NCI-H82 (cell line): ENCODE measurements around the gene MRGPRX4.

ENCODE experiments used
- DNase-seq: peaks from one replicate; lab custom pipeline; 2025; lab: John Stamatoyannopoulos, UW

The MRGPRX4 gene

DNA sequence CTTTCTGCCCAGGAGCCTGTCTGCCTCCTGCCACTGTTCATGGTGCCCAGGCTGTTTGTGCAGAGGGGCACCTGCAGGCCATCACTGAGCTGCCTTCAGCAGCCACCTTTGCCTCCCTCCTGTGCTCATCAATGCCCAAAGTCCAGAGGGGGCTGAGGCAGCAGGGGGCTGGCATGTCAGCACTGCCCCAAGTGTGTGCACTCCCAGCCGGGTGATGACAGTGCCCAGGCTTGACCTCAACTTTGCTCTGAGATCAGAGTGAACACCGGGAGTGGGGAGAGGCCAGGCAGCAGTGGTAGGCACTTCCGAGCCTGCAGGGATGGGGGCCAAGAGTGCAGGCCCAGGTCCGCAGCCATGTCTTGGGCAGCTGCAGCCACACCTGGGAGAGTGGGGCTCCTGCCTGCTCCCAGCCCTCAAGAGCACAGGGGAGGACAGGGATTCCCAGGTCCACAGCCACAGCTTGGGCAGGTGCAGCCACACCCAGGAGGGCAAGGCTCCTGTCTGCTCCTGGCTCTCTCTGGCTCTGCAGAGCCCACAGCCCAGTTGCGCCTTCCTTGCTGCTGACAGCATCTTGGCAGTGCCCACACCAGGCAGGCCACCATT is 48.7 kb downstream of the MRGPRX4 start:
- no peak for DNase-seq

GRCh38 chr11:18222814-18223421 is 50.3 kb downstream of the MRGPRX4 start:
- no peak for DNase-seq
